ENCODE data around the gene MYL6B. TPM values are rescaled to one million over a fixed set of nuclear protein-coding genes. Genes with fewer than 3 reads are reported as not detected.

The MYL6B gene
- total and polyA plus RNA-seq, 2 experiments from 2014 or later, result 80.6 to 83.9 TPM

DNA sequence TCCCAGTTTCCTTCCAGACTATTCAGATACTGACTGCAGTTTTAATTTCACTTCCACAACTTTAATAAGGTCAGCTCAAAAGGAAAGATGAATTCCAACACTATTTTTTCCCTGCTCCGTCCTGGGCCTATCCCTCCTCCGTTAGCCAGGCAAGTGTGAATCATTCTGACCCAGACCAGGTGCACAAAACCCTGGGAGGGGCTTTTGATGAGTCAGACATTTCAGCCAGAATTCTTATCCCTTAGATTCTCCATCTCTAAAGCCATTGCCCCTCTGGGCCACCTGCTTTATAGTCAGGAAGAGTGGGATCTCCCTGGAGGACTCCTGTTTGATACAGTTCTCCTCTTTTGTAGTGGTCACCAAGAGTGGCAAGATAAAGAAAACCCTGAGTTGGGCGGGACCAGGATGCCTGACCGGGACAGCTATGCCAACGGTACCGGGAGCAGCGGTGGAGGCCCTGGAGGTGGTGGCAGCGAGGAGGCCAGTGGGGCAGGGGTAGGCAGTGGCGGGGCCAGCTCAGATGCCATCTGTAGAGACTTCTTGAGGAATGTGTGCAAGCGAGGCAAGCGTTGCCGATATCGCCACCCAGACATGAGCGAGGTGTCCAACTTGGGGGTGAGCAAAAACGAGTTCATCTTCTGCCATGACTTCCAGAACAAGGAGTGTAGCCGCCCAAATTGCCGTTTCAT, 32.1 kb upstream of the MYL6B start:
- H3K9me3 ChIP-seq (ENCODE audit: low read depth), result no peaks in the 10 kb centered on the region
- no peak overlapping the region for H3K4me2 ChIP-seq
- H3K27ac ChIP-seq, result peak overlapping the region; percentile 67
- no peaks in the 10 kb centered on the region for H3K36me3 ChIP-seq (replicated peaks; ENCODE audit: insufficient read depth, low read depth)
- no peaks in the 10 kb centered on the region for H3K9me2 ChIP-seq (replicated peaks; ENCODE audit: insufficient read depth)
- H3K27me3 ChIP-seq, result no peaks in the 10 kb centered on the region
- DNase-seq (ENCODE audit: low spot score), result no peak
- peaks cover 13% of the 10 kb centered on the region for H3K79me2 ChIP-seq
- no peak overlapping the region for H2AFZ ChIP-seq
- peaks cover 2% of the 10 kb centered on the region for H4K20me1 ChIP-seq (ENCODE audit: insufficient read depth, poor library complexity, severe bottlenecking)
- TF ChIP-seq EZH2phosphoT487 (IDR thresholded peaks at IDR 0.05; ENCODE audit: low read depth, severe bottlenecking, unreplicated experiment) (no peak), EZH2 (IDR thresholded peaks at IDR 0.05; ENCODE audit: borderline replicate concordance) (no peak)
- TF ChIP-seq, protein P1, sequence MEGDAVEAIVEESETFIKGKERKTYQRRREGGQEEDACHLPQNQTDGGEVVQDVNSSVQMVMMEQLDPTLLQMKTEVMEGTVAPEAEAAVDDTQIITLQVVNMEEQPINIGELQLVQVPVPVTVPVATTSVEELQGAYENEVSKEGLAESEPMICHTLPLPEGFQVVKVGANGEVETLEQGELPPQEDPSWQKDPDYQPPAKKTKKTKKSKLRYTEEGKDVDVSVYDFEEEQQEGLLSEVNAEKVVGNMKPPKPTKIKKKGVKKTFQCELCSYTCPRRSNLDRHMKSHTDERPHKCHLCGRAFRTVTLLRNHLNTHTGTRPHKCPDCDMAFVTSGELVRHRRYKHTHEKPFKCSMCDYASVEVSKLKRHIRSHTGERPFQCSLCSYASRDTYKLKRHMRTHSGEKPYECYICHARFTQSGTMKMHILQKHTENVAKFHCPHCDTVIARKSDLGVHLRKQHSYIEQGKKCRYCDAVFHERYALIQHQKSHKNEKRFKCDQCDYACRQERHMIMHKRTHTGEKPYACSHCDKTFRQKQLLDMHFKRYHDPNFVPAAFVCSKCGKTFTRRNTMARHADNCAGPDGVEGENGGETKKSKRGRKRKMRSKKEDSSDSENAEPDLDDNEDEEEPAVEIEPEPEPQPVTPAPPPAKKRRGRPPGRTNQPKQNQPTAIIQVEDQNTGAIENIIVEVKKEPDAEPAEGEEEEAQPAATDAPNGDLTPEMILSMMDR (IDR thresholded peaks at IDR 0.05; ENCODE audit: poor library complexity), result no peak
- H3K4me1 ChIP-seq (ENCODE audit: insufficient read depth), result peaks cover 14% of the 10 kb centered on the region
- H3K4me3 ChIP-seq, result no peak overlapping the region
- 93% methylated on average over 17 of the region's 17 CpGs for WGBS (ENCODE audit: low lambda C conversion rate, missing lambda C conversion rate)

DNA sequence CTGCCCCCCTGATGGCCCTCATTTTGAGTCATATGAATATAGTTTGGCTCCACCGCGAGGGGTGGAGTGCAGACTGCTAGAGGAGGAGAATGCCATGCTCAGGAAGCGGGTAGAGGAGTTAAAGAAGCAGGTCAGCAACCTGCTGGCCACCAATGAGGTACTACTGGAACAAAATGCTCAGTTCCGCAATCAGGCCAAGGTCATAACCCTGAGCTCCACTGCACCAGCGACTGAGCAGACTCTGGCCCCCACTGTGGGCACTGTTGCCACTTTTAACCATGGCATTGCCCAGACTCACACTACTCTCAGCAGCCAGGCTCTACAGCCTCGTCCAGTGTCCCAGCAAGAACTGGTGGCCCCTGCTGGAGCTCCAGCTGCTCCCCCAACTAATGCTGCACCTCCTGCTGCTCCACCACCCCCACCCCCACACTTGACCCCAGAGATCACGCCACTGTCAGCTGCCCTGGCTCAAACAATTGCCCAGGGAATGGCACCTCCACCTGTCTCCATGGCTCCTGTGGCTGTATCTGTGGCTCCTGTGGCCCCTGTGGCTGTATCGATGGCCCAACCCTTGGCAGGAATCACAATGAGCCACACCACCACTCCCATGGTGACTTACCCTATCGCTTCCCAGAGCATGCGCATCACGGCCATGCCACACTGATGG, 31.1 kb upstream of the MYL6B start:
- no peak overlapping the region for H2AFZ ChIP-seq
- no peaks in the 10 kb centered on the region for H3K27me3 ChIP-seq
- 92% methylated on average over 11 of the region's 11 CpGs for WGBS (ENCODE audit: low lambda C conversion rate, missing lambda C conversion rate)
- no peaks in the 10 kb centered on the region for H3K9me3 ChIP-seq (ENCODE audit: low read depth)
- H3K27ac ChIP-seq, result no peak overlapping the region
- no peaks in the 10 kb centered on the region for H3K36me3 ChIP-seq (replicated peaks; ENCODE audit: insufficient read depth, low read depth)
- DNase-seq (ENCODE audit: low spot score), result no peak
- H3K4me2 ChIP-seq, result no peak overlapping the region
- peaks cover 15% of the 10 kb centered on the region for H3K4me1 ChIP-seq (ENCODE audit: insufficient read depth)
- no peaks in the 10 kb centered on the region for H3K9me2 ChIP-seq (replicated peaks; ENCODE audit: insufficient read depth)
- TF ChIP-seq, protein P1 (IDR thresholded peaks at IDR 0.05; ENCODE audit: poor library complexity), result no peak
- no peak for TF ChIP-seq EZH2phosphoT487 (IDR thresholded peaks at IDR 0.05; ENCODE audit: low read depth, severe bottlenecking, unreplicated experiment)
- no peak for TF ChIP-seq EZH2 (IDR thresholded peaks at IDR 0.05; ENCODE audit: borderline replicate concordance)
- H4K20me1 ChIP-seq (ENCODE audit: insufficient read depth, poor library complexity, severe bottlenecking), result peaks cover 2% of the 10 kb centered on the region
- peaks cover 14% of the 10 kb centered on the region for H3K79me2 ChIP-seq
- no peak overlapping the region for H3K4me3 ChIP-seq

DNA sequence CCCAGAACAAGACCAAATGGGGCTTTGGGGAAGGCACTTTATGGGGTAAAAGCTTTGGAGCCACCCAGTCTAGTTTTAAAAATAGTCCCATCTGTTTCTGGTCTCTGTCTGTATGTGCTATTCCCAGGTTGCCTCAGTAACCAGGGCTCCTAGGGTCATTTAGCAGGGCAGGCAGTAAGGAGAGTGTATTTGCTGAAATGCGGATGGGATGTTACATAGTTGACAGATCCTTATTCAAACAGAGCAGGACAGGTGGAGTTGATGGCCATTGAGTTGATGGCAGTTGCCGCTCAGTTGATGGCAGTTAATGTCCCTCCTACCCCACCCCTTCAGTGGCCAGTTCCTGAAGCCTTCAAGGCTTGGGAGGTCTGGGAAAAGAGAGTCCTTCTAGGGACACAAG, 29.8 kb upstream of the MYL6B start:
- DNase-seq (ENCODE audit: low spot score), result no peak
- Histone ChIP-seq H2AFZ (no peak overlapping the region), H3K79me2 (peaks cover 7% of the 10 kb centered on the region), H3K36me3 (replicated peaks; ENCODE audit: insufficient read depth, low read depth) (no peaks in the 10 kb centered on the region), H3K27ac (no peak overlapping the region), H3K27me3 (no peaks in the 10 kb centered on the region), H3K4me2 (no peak overlapping the region), H3K9me2 (replicated peaks; ENCODE audit: insufficient read depth) (no peaks in the 10 kb centered on the region), H3K4me1 (ENCODE audit: insufficient read depth) (peaks cover 24% of the 10 kb centered on the region), H4K20me1 (ENCODE audit: insufficient read depth, poor library complexity, severe bottlenecking) (peaks cover 1% of the 10 kb centered on the region), H3K4me3 (no peak overlapping the region), H3K9me3 (ENCODE audit: low read depth) (no peaks in the 10 kb centered on the region)
- 48% methylated on average over 2 of the region's 2 CpGs for WGBS (ENCODE audit: low lambda C conversion rate, missing lambda C conversion rate)
- TF ChIP-seq EZH2phosphoT487 (IDR thresholded peaks at IDR 0.05; ENCODE audit: low read depth, severe bottlenecking, unreplicated experiment) (no peak), EZH2 (IDR thresholded peaks at IDR 0.05; ENCODE audit: borderline replicate concordance) (no peak)
- TF ChIP-seq, protein P1 (IDR thresholded peaks at IDR 0.05; ENCODE audit: poor library complexity), result no peak
